Measurements from ENCODE around the gene RAPGEF3.

Gene RAPGEF3

GRCh38 chr12:47731723-47732122 lies 27.0 kb downstream of the RAPGEF3 start:
- FAIRE-seq (no peak), DNase-seq (ENCODE audit: insufficient read length, low spot score) (no peak)
- no peak for TF ChIP-seq POLR2A (IDR thresholded peaks at IDR 0.05; ENCODE audit: low read depth, low read length)

GRCh38 chr12:47730341-47730744 lies 28.3 kb downstream of the RAPGEF3 start:
- FAIRE-seq: no peak
- TF ChIP-seq POLR2A (IDR thresholded peaks at IDR 0.05; ENCODE audit: low read depth, low read length): no peak
- no peak for DNase-seq (ENCODE audit: insufficient read length, low spot score)

DNA sequence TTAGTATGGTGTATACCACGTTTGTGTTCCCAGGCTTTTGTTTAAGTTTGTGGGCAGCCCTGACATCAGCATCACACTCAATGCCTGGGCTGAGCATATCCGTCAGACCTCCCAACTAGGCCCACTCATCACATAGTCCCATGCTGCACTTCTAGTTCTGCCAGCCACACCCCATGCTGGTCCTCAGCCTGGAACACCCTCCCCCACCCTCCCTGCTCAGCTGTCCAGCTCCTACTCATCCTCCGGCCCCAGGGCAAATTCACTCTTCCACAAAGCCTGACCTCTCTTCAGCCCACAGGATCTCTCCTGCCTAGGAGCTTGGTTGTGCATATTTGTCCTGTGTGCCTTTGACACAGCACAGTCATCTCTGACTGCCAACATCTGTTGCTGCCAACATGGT lies 29.4 kb downstream of the RAPGEF3 start:
- no peak for TF ChIP-seq POLR2A (IDR thresholded peaks at IDR 0.05; ENCODE audit: low read depth, low read length)
- FAIRE-seq (no peak), DNase-seq (ENCODE audit: insufficient read length, low spot score) (no peak)

GRCh38 chr12:47725893-47726292 lies 32.8 kb downstream of the RAPGEF3 start:
- no peak for DNase-seq (ENCODE audit: insufficient read length, low spot score)
- TF ChIP-seq POLR2A (IDR thresholded peaks at IDR 0.05; ENCODE audit: low read depth, low read length): no peak
- FAIRE-seq: no peak

DNA sequence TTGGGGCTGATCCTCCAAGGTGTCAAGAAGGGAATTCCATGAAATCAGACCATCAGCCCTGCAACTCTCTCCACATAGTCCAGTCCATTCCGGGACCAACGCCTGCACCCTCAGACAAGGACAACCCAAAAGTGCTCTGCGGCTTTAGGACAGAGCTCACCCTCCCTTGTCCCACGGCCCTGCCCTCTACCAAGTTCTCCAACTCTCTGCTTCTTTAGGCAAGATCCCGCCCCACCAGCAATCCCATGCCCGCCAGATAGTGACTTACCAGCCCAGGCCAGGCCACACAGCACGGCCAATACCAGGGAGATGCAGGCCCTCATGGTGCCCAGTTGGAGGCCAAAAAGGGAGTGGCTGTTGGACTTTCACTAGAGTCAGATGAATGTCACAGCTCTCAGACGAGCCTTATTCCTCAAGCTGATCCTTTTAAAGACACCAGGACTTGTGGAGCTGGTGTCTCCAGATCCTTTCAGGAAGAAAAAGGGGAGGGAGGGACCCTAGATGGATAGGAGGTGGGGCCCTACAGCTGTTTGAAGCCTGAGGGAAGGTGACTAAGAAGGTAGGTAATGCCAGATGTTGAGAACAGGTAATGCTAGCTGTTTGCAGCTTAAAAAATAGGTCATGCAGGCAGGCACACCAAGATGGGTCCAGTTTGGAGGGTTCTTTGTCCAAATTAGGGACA lies 33.4 kb downstream of the RAPGEF3 start, which contains the start of gene ENDOU:
Gene ENDOU, minus strand, starts transcription at position 400 of the 682 bp plus-strand sequence. Its CDS starts 77 bp downstream, at position 323.
- DNase-seq (ENCODE audit: insufficient read length, low spot score) (no peak), FAIRE-seq (no peak)
- no peak for TF ChIP-seq POLR2A (IDR thresholded peaks at IDR 0.05; ENCODE audit: low read depth, low read length)

DNA sequence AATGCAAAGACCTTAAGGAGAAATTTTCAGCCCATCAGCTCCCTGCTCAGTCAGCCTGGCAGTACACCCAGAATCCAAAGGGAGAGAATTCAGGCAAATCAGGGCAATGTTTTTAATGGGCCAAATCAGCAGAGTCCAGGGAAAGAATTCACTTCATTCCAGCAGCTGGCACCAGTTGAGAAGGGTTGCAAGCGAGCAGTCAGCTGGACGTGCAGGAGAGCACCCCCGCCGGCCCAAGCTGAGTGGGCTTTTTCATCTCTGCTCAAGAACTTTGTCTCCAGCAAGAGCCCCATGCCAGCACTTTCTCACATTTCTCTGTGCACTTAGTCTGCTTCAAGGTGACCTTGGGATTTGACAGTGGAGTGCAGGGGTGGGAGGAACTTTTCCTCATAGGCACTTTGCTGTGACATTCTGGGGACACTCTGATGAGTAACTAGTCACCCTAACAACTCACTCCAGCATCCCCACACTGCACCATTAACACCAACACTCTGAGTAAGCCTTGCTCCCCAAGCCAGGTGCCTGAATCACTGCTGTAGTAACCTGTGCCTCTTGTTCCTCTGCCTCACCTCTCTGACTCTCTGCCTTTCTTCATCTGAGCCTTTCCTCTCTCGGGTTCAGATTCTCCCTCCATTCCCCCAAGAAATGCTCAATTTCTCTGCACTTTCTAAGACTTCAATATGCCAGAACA lies 35.6 kb downstream of the RAPGEF3 start:
- no peak for TF ChIP-seq POLR2A (IDR thresholded peaks at IDR 0.05; ENCODE audit: low read depth, low read length)
- DNase-seq (ENCODE audit: insufficient read length, low spot score) (no peak), FAIRE-seq (no peak)

DNA sequence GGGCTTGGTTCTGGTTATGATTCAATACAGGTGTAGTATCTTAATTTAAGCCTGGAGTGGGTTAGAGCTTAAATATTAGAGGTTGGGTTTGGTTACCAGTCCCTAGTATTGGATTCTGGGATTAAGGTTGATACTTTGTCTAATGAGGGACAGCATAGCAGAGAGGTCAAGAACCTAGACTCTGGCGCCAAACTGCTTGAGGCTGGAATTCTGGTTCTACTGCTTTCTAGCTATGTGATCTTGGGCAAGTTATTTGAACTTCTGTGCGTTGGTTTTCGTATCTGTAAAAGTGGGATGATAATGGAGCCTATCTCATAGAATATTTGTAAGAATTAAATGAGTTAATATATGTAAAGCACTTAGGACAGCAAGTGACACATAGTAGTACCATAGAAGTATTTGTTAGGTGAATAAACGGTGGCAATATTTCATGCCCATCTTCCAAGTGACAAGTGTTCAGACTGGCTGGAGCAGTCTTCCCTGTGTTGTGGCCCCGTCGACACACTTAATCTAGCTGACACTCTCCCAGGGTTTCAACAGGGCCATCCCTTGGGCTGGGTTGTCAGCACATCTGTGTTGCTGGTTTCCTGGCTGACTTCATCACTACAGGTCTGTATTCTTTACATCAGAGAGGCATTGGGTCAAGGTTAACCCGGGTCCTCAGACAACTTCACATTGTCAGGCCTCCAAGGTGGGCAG lies 36.4 kb downstream of the RAPGEF3 start:
- DNase-seq (ENCODE audit: insufficient read length, low spot score) (no peak), FAIRE-seq (no peak)
- TF ChIP-seq POLR2A (IDR thresholded peaks at IDR 0.05; ENCODE audit: low read depth, low read length): no peak

DNA sequence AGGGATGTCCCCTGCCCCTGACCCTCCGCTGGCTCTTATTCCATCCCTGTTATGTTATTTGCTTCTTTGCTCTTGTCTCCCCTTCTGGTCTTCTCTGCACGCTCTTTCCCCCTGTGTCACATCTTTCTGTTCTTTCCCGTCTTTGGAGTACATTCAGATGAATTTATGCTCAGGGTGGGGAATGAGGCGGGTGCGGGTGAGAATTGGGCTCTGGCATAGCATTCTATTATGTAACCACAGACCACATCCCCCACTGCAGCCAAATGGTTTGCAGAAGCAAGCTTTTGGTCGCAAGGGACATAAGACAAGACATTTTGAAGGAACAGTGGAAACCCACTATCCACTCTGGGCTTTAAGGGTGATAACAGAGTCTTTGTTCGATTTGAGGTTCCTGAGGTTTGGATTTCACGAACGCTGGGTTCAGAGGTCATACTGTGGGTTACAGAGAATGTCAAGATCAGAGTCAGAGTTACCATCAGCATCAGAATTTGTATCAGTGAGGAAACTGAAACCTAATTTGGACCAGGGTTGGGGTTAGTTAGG lies 37.2 kb downstream of the RAPGEF3 start:
- no peak for FAIRE-seq
- DNase-seq (ENCODE audit: insufficient read length, low spot score): no peak
- no peak for TF ChIP-seq POLR2A (IDR thresholded peaks at IDR 0.05; ENCODE audit: low read depth, low read length)

- no peak for DNase-seq (ENCODE audit: insufficient read length, low spot score)
- FAIRE-seq: no peak
- TF ChIP-seq POLR2A (IDR thresholded peaks at IDR 0.05; ENCODE audit: low read depth, low read length): no peak
These were observed 40.1 kb downstream of the RAPGEF3 start for GRCh38 chr12:47718531-47718930.

DNA sequence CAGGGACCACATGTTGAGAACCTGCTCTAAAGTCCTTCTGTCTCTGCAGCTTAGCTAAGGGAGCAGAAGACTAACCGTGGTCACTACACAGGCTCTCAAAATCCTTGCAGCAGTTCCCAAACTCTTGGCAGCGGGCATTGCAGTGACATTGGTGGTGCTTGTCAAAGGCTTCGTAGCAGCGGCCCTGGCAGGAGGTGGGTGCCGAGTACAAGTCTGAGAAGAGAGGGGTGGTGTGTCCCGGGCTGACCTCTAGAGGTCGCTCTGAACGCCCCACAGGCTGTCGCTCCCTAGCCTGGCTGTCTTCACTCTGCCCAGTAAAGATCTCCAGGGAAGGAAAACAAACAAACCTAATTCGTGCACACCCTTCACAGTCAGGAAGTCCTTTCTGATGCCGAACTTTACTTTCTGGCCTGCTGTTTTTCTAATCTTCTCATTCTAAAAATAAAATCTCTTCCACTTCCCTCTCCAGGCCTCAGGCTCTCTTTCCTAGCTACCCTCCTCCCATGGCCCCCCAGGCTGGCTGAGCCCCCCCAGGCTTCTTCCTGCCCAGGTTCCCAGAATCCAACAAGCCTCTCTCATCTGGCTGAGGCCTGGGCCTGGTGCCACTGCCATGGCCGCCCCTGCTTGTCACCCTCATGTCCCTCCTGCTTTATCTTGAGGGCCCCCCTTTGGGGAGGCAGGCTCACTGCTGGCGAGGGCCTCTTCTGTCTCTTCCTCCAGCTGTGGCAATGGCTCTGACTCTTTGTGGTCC lies 41.1 kb downstream of the RAPGEF3 start:
- TF ChIP-seq POLR2A (IDR thresholded peaks at IDR 0.05; ENCODE audit: low read depth, low read length): no peak
- FAIRE-seq (peak; percentile 70), DNase-seq (ENCODE audit: insufficient read length, low spot score) (peak; percentile 91)

GRCh38 chr12:47717046-47717442 lies 41.6 kb downstream of the RAPGEF3 start:
- FAIRE-seq (no peak), DNase-seq (ENCODE audit: insufficient read length, low spot score) (no peak)
- no peak for TF ChIP-seq POLR2A (IDR thresholded peaks at IDR 0.05; ENCODE audit: low read depth, low read length)

- no peak for TF ChIP-seq POLR2A (IDR thresholded peaks at IDR 0.05; ENCODE audit: low read depth, low read length)
- DNase-seq (ENCODE audit: insufficient read length, low spot score) (no peak), FAIRE-seq (no peak)
These were observed 42.7 kb downstream of the RAPGEF3 start for GRCh38 chr12:47715877-47716548.

GRCh38 chr12:47715393-47715876 lies 43.2 kb downstream of the RAPGEF3 start:
- DNase-seq (ENCODE audit: insufficient read length, low spot score) (no peak), FAIRE-seq (no peak)
- no peak for TF ChIP-seq POLR2A (IDR thresholded peaks at IDR 0.05; ENCODE audit: low read depth, low read length)

Measured in H54 (cell line).